Endothelial cell of hepatic sinusoid (primary cell): ENCODE results near the gene SECISBP2.

Experiments used
- in situ Hi-C: cut with HindIII; loops from 2 replicates; pipeline ENCODE4 v1.10.0; 2017; ENCODE audit warnings: low sequenced_read_pairs

SECISBP2 gene

GRCh38 chr9:89363311-89363670, 45.0 kb downstream of the SECISBP2 start:
- in situ Hi-C loops, result no loop called here

DNA sequence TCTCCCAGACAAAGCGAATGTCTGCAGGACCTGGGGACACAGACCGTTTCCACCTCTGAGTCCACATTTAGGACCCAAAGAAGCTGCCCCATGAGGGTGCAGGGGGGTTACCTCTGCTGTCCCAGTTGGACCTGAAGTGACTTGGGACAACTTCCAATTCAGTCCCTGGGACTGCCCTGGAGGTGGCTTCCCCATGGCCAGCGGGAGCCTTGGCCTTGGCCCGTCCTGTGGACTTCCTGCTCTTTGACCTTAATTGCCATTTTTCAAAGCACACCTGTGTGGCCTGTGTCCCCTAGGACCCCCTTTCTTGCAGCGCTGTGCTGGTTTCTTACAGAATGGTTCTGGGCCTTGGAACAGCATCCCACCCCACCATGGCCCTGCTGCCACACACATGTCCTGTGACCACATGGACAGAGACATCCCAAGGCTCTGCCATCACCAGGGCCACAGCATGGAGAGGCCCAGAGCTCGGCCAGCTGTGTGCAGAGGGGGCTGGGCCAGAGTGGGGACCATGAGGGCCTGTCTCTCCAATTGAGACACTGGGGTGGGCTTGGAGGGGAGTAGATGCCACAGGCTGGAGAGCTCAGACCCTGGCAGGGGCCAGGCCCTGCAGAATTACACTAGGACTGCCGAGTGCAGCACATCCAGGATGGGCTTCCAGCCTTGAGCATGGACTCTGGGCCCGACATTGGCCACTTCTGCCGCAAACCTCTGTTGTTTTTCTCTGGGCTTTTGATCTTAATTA, 45.8 kb downstream of the SECISBP2 start:
- in situ Hi-C loops, result no loop called here

DNA sequence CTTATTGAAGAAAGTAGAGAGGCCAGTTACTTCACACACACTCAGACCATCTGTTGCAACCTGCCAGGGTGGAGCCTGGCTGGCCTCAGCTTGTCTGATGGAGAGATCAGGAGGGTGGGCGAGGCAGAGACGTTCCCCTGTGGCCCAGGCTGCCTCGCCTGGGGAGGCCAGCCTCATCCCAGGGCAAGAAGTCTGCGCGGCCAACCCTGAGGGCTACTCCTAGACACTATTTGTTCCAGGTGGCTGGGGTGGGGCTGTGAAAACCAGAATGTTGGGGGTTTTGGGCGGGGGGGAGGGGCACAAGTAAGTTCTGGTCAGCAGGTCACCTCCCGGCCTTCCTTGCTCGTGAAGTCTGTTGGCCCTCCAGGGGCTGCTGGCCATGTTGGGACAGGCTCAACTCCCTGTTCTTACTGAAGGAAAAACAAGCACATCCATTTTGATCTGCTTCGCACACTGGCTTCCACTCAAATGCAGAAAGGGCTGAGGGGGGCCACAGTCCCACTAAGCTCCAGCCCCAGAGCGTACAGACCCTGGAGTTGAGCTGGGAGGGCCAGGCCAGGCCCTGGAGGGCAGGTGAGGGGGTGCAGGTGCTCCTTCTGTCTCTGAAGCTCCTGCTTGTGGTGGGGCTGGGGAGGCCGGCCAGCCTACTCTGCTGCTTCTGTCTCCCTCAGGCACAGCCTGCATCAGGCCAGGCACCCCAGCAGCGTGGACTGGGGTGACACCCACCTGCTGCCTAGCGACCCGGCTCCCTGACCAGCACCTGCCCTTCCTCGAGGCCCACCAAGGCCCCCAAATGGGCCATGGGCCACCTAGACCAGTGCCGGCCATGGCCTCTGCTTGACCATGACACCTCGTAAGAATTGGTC, 46.6 kb downstream of the SECISBP2 start:
- in situ Hi-C loops, result no loop called here

- in situ Hi-C loops, result no loop called here
Observed at GRCh38 chr9:89365532-89365912, 47.2 kb downstream of the SECISBP2 start.

GRCh38 chr9:89366711-89367110, 48.4 kb downstream of the SECISBP2 start:
- in situ Hi-C loops, result no loop called here

DNA sequence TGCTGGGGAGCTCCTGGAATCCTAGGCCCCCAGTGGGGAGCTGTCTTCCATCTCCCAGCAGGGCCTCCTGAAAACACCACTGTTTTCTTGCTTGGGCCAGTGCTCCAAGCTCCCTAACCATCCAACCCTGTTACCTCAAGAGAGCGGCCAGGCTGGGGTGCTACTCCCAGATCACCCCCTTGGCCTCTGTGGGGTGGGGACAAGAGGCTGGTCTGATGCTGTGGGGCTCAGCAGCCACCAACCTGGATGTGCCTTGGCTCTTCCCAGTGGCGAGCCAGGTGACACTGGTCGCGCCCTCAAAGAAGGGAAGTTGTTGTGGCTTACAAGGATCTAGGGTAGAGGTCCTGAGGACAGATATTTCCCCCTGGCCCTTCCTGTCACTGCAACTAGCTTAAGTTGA, 49.0 kb downstream of the SECISBP2 start:
- in situ Hi-C loops, result no loop called here

GRCh38 chr9:89367726-89368437, 49.6 kb downstream of the SECISBP2 start:
- in situ Hi-C loops, result no loop called here

- in situ Hi-C loops, result no loop called here
Observed at GRCh38 chr9:89368550-89368949, 50.2 kb downstream of the SECISBP2 start.

DNA sequence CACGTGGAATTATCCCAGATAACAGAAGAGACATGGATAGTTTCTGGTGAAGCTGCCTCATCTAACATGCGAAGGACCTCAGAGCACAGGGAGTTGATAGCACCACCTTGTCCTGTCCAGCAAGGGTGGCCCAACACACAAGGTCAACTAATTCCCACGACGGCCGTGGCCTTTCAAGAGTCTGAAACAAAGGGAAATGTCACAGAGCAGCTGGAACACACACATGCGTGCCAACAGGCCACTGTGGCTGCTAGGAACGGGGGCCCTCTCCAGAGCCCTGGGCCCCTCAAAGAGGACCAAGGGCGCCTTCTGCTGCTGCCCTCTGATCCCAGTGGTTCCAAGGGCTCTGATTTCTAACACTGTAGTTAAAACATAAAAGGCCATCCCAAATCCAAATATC, 50.7 kb downstream of the SECISBP2 start:
- in situ Hi-C loops, result no loop called here

GRCh38 chr9:89370593-89370992, 52.3 kb downstream of the SECISBP2 start:
- in situ Hi-C loops, result loop anchor here (10.0 kb wide), 1 partner anchor 56 kb away; the partner anchor contains the start of genes CKS2 and SECISBP2

GRCh38 chr9:89371791-89372190, 53.5 kb downstream of the SECISBP2 start:
- in situ Hi-C loops, result loop anchor here (10.0 kb wide), 1 partner anchor 57 kb away; the partner anchor contains the start of genes CKS2 and SECISBP2

DNA sequence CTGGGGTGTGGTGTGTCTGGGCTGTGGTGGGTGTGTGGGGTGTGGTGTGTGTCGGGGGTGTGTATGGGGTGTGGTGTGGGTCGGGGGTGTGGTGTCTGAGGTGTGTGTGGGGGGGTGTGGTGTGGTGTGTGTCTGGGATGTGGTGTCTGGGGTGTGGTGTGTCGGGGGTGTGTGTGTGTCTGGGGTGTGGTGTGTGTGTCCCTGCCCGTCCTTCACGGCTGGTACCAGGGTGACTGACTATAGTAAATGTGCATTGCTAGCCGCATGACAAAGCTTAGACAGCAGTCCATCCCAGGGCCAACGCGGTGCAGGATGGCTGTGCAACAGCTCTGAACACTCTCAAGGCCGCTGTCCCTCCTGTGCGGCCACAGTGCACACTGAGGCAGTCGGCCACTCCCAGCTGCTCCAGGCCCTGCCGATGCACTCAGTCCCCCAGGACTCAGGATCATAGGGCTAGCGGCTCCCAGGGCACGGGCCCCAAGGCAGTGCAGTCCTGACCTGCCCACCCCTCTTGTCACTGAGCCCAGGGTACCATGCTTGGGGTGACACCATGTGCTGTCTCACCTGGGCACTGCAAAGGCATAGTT, 54.0 kb downstream of the SECISBP2 start:
- in situ Hi-C loops, result loop anchor here (10.0 kb wide), 1 partner anchor 58 kb away; the partner anchor contains the start of genes CKS2 and SECISBP2

DNA sequence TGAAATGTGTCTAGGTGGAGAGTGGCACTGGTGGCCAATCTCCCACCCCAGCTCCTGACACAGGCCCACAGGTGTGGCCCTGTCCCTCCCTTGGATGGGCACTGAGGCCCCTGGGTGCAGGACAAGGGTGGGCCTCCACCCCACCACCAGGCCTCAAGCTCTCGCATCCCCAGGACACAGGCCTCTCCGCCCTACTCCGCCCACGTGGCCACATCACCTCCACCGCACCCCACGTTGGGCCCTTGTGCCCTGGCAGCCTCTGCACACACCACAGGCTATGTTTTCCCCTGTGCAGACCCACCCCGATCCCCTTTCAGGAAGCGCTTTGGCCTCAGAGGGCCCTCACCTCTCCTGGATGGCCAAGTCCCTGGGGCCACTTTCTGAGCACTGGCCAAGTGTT, 54.7 kb downstream of the SECISBP2 start:
- in situ Hi-C loops, result loop anchor here (10.0 kb wide), 1 partner anchor 58 kb away; the partner anchor contains the start of genes CKS2 and SECISBP2

DNA sequence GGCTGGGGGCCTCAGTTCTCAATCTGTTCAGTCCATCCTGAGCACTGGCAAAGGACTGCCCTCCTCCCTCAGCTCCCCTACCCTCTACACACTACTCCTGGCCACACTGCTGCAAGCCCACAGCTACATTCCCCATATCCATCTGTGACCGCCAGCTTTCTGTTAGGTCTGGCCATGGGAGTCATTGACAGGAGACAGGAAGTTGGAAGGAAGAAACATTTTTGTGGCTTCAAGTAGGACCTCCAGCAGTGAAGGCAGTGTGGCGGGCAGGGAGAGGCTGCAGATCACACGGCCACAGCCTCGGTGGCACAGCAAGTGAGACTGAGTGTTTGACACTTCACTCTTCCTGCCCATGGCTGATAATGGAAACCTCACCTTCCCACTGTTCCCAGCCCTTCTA, 55.9 kb downstream of the SECISBP2 start:
- in situ Hi-C loops, result loop anchor here (10.0 kb wide), 1 partner anchor 59 kb away; the partner anchor contains the start of genes CKS2 and SECISBP2

DNA sequence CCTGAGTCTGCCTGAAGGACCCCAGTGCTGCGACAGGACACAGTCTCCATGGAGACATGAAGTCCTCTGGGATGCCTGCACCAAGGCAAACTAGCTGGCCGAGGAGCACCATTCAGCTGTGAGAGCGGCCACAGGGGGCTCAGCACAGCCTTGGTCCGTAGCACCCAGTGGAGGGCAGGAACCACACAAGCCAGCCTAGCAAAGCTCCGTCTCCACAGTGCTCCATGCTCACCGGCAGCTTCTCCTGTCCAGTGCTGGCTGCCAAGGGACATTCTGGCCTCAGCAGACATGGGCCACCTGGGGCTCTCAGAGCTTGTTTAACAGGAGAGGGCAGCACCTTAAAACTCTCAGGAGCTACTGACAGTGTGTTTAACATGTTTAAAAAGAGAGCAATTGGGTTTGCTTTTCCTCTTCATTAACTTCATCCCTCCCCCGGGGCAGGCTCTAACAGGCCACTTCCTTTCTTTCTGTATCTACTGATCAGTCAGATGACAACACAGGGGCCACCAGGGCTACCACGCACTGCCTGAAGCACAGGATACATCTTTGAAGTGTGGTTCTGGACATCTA, 57.0 kb downstream of the SECISBP2 start:
- in situ Hi-C loops, result loop anchor here (10.0 kb wide), 1 partner anchor 60 kb away; the partner anchor contains the start of genes CKS2 and SECISBP2

DNA sequence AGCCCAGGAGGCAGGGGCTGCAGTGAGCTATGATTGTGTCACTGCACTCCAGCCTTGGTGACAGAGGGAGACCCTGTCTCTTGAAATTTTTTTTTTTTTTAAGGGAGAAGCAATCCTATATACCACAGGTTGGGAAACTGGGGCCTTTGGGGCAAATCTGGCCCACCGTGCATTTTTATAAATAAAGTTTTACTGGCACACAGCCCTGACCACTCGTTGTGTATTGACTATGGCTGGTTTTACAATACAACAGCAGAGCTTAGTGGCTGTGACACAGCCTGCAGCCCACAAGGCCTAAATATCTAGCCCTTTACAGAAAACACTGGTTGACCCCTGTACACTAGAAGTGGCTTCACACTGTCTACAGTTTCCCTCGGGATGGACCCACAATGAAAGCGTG, 58.0 kb downstream of the SECISBP2 start:
- in situ Hi-C loops, result loop anchor here (10.0 kb wide), 1 partner anchor 61 kb away; the partner anchor contains the start of genes CKS2 and SECISBP2

DNA sequence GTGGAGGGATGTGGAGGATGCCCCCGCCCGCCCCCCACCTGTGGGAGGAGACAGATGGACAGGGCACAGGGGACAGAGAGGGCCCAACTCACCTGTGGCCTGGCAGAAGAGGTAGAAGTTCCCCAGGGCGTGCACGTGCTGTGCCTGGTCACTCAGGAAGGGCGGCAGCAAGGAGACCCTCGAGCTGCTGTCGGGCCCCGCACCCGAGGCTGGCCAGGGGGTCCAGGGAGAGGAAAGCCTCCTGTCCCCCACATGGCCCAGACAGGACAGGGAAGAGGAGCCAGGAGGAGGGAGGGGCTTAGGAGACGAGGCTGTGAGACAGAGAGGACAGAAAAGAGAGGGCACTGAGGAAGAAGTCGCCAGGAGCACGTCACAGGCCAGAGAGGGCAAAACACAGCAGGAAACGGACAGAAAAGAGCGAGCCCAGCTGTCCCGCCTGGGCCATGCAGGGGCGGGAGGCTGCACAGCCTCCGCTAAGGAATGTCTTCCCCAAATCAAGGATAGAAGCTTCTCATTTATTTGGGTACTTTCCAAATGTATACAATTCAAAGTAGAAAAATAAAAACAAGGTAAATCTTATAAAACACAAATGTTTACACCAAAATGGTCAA, 58.5 kb downstream of the SECISBP2 start:
- in situ Hi-C loops, result loop anchor here (10.0 kb wide), 1 partner anchor 62 kb away; the partner anchor contains the start of genes CKS2 and SECISBP2

DNA sequence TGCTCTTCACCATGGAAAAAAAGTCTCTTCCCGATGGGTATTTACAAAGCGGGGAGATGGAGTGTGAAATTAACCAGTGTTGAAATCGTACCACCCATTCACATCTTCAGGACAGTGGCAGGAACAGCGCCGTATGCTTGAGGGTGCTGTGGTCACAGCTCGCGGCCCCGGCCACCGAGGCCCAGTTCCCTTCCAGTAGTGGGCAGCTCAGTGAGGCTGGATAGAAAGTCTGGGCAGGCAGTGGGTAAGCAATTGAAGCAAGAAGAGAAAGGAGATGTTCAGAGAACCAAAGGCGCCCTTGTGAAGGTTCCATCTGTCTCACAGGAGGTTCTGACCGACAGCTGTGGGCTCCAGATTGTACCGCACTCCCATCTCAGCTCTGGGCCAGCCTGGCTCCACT, 59.1 kb downstream of the SECISBP2 start:
- in situ Hi-C loops, result loop anchor here (10.0 kb wide), 1 partner anchor 63 kb away; the partner anchor contains the start of genes CKS2 and SECISBP2

DNA sequence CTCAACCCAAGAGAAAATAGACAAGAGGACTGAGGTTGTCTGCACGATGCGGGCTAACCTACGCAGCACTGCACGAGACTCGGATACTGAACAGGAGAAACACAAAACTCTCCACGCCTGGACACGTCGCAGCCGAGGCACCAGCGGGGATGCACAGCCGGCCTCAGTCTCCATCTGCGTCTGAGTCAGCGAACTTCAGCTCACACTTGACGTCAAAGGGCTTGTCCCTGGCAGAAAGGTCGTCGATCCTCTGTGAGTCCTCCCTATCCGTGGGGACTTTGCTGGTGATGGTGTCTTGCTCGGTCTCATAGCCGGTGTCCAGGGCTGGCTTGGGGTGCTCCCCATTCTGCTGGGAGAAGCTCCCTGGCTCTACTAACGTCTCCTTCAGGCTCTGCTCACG, 60.2 kb downstream of the SECISBP2 start:
- in situ Hi-C loops, result loop anchor here (10.0 kb wide), 1 partner anchor 64 kb away; the partner anchor contains the start of genes CKS2 and SECISBP2
